ENCODE results near the gene TAAR6.
"Not testable (repeated sequence)": the region's sequence is repeated elsewhere in the genome, so short reads cannot be mapped to it uniquely, and the experiment has no call there.

TAAR6 gene

GRCh38 chr6:132570221-132570777 lies at the start of gene TAAR6:
Gene TAAR6, plus strand, starts transcription at chr6:132570322. Its CDS starts 0 bp downstream, at chr6:132570322.
- peak in 1 of 2 experiments; percentile 34 for DNase-seq

- no peak for DNase-seq
Observed at GRCh38 chr6:132520953-132521352, 49.2 kb upstream of the TAAR6 start.

- DNase-seq = no peak
Observed at GRCh38 chr6:132524646-132525045, 45.5 kb upstream of the TAAR6 start.

- DNase-seq = no peak
Observed at GRCh38 chr6:132525866-132526265, 44.3 kb upstream of the TAAR6 start.

GRCh38 chr6:132526461-132526860 lies 43.7 kb upstream of the TAAR6 start:
- no peak for DNase-seq

GRCh38 chr6:132527791-132528190 lies 42.3 kb upstream of the TAAR6 start:
- peak; percentile 55 to 63 for DNase-seq

GRCh38 chr6:132530293-132530974 lies 39.7 kb upstream of the TAAR6 start:
- DNase-seq = peak; percentile 46 to 72

- DNase-seq = not testable (repeated sequence)
Observed at GRCh38 chr6:132534546-132534945, 35.6 kb upstream of the TAAR6 start.

- no peak for DNase-seq
Observed at GRCh38 chr6:132537145-132537544, 33.0 kb upstream of the TAAR6 start.

GRCh38 chr6:132537977-132538376 lies 32.1 kb upstream of the TAAR6 start, which contains the start of gene TAAR9:
Gene TAAR9, plus strand, starts transcription at chr6:132538277. Its CDS starts 13 bp downstream, at chr6:132538290.
- no peak for DNase-seq

GRCh38 chr6:132544826-132545225 lies 25.3 kb upstream of the TAAR6 start:
- no peak for DNase-seq

- DNase-seq = no peak
Observed at GRCh38 chr6:132548746-132549463, 21.2 kb upstream of the TAAR6 start.

GRCh38 chr6:132551214-132551613 lies 18.9 kb upstream of the TAAR6 start:
- no peak for DNase-seq

GRCh38 chr6:132552372-132552771 lies 17.8 kb upstream of the TAAR6 start, which contains the start of gene TAAR8:
Gene TAAR8, plus strand, starts transcription at chr6:132552672. Its CDS starts 21 bp downstream, at chr6:132552693.
- DNase-seq = no peak

GRCh38 chr6:132560087-132560486 lies 10.0 kb upstream of the TAAR6 start:
- not testable (repeated sequence) for DNase-seq

- DNase-seq = no peak
Observed at GRCh38 chr6:132566404-132566803, 3.7 kb upstream of the TAAR6 start.

- DNase-seq = no peak
Observed at GRCh38 chr6:132567566-132567965, 2.6 kb upstream of the TAAR6 start.

- DNase-seq = no peak
Observed at GRCh38 chr6:132568611-132569010, 1.5 kb upstream of the TAAR6 start.

- no peak for DNase-seq
Observed at GRCh38 chr6:132569170-132569569, 952 bp upstream of the TAAR6 start.

GRCh38 chr6:132571774-132572173 lies 1.7 kb downstream of the TAAR6 start:
- no peak for DNase-seq

GRCh38 chr6:132584698-132585097 lies 14.6 kb downstream of the TAAR6 start:
- DNase-seq = no peak

GRCh38 chr6:132587424-132587823 lies 17.3 kb downstream of the TAAR6 start:
- no peak for DNase-seq

- DNase-seq = no peak
Observed at GRCh38 chr6:132589454-132589853, 19.3 kb downstream of the TAAR6 start, which contains the start of gene TAAR5. Gene TAAR5, minus strand, starts transcription at chr6:132589741. Its CDS starts 55 bp downstream, at chr6:132589686.

GRCh38 chr6:132590362-132590761 lies 20.2 kb downstream of the TAAR6 start:
- DNase-seq = peak in 1 of 2 experiments; percentile 6

All from NCI-H526 (cell line).